Lung (tissue), 12 donors: ENCODE results near the gene PON2. TPM values are rescaled to one million over a fixed set of nuclear protein-coding genes. Genes with fewer than 3 reads are reported as not detected.

Source experiments
- ATAC-seq: fragments of 200-7000 bp; cut with Tn5 transposase; one replicate; pipeline ENCODE4 v1.9.1; 2020; ENCODE audit warnings: moderate number of reproducible peaks; ENCODE audit not compliant: insufficient read depth, low FRiP score
- DNase-seq, 3 donors: peaks; one replicate each; pipeline ENCODE4 v3.0.0-alpha.2; 2013 to 2017
- H3K27ac ChIP-seq, 2 donors: one replicate each; pipeline ENCODE4 v1.5.1; 2013; ENCODE audit warnings: mild to moderate bottlenecking in 2 of 2, moderate library complexity in 2 of 2, control low read depth in 1 of 2, inconsistent platforms in 1 of 2, low read depth in 1 of 2, low read length in 1 of 2
- H3K27me3 ChIP-seq, 3 donors: one replicate each; pipeline ENCODE4 v1.5.1; 2013; ENCODE audit warnings: low read length in 2 of 3; ENCODE audit not compliant: control insufficient read depth in 3 of 3, insufficient read depth in 3 of 3
- H3K36me3 ChIP-seq, 4 donors: one replicate each; pipeline ENCODE4 v1.5.1; 2013; ENCODE audit warnings: low read length in 4 of 4, mild to moderate bottlenecking in 1 of 4, moderate library complexity in 1 of 4; ENCODE audit not compliant: control insufficient read depth in 4 of 4, insufficient read depth in 4 of 4
- H3K4me1 ChIP-seq, 5 donors: one replicate each; pipeline ENCODE4 v1.5.1; 2013; ENCODE audit warnings: low read length in 5 of 5, mild to moderate bottlenecking in 2 of 5, moderate library complexity in 1 of 5; ENCODE audit not compliant: control insufficient read depth in 5 of 5, insufficient read depth in 5 of 5
- H3K4me3 ChIP-seq: one replicate; pipeline ENCODE4 v1.5.1; 2013; ENCODE audit warnings: mild to moderate bottlenecking, control low read depth, moderate library complexity
- H3K9ac ChIP-seq, 2 donors: one replicate each; pipeline ENCODE4 v1.5.1; 2013; ENCODE audit warnings: low read length in 2 of 2, control low read depth in 1 of 2; ENCODE audit not compliant: insufficient read depth in 1 of 2
- H3K9me3 ChIP-seq, 4 donors: one replicate each; pipeline ENCODE4 v1.5.1; 2013; ENCODE audit warnings: low read length in 3 of 4, mild to moderate bottlenecking in 1 of 4, moderate library complexity in 1 of 4; ENCODE audit not compliant: control insufficient read depth in 4 of 4, insufficient read depth in 3 of 4
- CTCF ChIP-seq: IDR thresholded peaks from 2 replicates; pipeline ENCODE4 v1.5.1; 2012; ENCODE audit warnings: mild to moderate bottlenecking; ENCODE audit errors: control extremely low read depth, extremely low read depth
- WGBS, 2 donors: extraction: QIAGEN DNeasy Blood & Tissue Kit; methylation state at CpG; one replicate each; pipeline ENCODE4 v1.1.7; 2013; 5-methylcytosine and 5-hydroxymethylcytosine counted together
- polyA plus RNA-seq, 2 donors: library from polyadenylated mRNA; stranded (reverse); fragments of 200-250 nt; gene quantifications; one replicate each; pipeline ENCODE4 v1.2.1, GENCODE V29; 2013
- total RNA-seq, 2 donors: library from RNA; depleted of rRNA in 1 of 2; stranded (reverse); fragments of >200 nt in 1 of 2; gene quantifications; one replicate each; pipeline ENCODE4 v1.2.1, GENCODE V29; 2014 to 2021
- donor health status: control.
- donor health status: control.
- donor health status: Bipolar disorder and iron deficiency.
- donor health status: healthy.
- donor health status: DM: yes; HTN: yes; CAD: no.

The PON2 gene
- total and polyA plus RNA-seq, 4 donors: 90.4 to 392 (median 188) TPM

GRCh38 chr7:95412075-95412474, 22.8 kb downstream of the PON2 start:
- Histone ChIP-seq H3K27me3 (no peaks in the 10 kb centered on the region), H3K4me1 (no peaks in the 10 kb centered on the region), H3K4me3 (no peak overlapping the region), H3K9me3 (no peaks in the 10 kb centered on the region), H3K36me3 (peaks cover 15 to 33% (median 19%) of the 10 kb centered on the region in 4 donors), H3K27ac (no peak overlapping the region), H3K9ac (no peak overlapping the region)
- DNase-seq: no peak
- WGBS, 2 donors: 88 to 96% methylated on average over 4 of the region's 4 CpGs
- TF ChIP-seq CTCF: no peak
- ATAC-seq: no peak

GRCh38 chr7:95411666-95412065, 23.2 kb downstream of the PON2 start:
- no peaks in the 10 kb centered on the region for H3K27me3 ChIP-seq
- no peaks in the 10 kb centered on the region for H3K4me1 ChIP-seq
- ATAC-seq: no peak
- no peak overlapping the region for H3K27ac ChIP-seq
- peaks cover 15 to 33% (median 19%) of the 10 kb centered on the region in 4 donors for H3K36me3 ChIP-seq
- TF ChIP-seq CTCF: no peak
- H3K9ac ChIP-seq: no peak overlapping the region
- WGBS, 2 donors: 81 to 82% methylated on average over 4 of the region's 4 CpGs
- H3K4me3 ChIP-seq: no peak overlapping the region
- H3K9me3 ChIP-seq: no peaks in the 10 kb centered on the region
- no peak for DNase-seq

- H3K9me3 ChIP-seq: no peaks in the 10 kb centered on the region
- H3K9ac ChIP-seq: no peak overlapping the region
- no peaks in the 10 kb centered on the region for H3K27me3 ChIP-seq
- peaks cover 15 to 33% (median 19%) of the 10 kb centered on the region in 4 donors for H3K36me3 ChIP-seq
- no peak for ATAC-seq
- H3K4me3 ChIP-seq: no peak overlapping the region
- TF ChIP-seq CTCF: no peak
- no peak for DNase-seq
- 95 to 97% methylated on average over 3 of the region's 3 CpGs for WGBS, 2 donors
- H3K4me1 ChIP-seq: no peaks in the 10 kb centered on the region
- H3K27ac ChIP-seq: no peak overlapping the region
Measured at GRCh38 chr7:95411036-95411435, 23.8 kb downstream of the PON2 start.

GRCh38 chr7:95407751-95408150, 27.1 kb downstream of the PON2 start:
- DNase-seq: no peak
- WGBS, 2 donors: 64 to 84% methylated on average over 2 of the region's 2 CpGs
- TF ChIP-seq CTCF: no peak

More at GRCh38 chr7:95407751-95408150, 27.1 kb downstream of the PON2 start:
- Histone ChIP-seq H3K27ac (no peak overlapping the region), H3K36me3 (peaks cover 14 to 31% (median 17%) of the 10 kb centered on the region in 4 donors), H3K4me1 (peaks cover 0 to 11% (median 2%) of the 10 kb centered on the region in 5 donors), H3K27me3 (no peaks in the 10 kb centered on the region), H3K9ac (no peak overlapping the region), H3K9me3 (no peaks in the 10 kb centered on the region), H3K4me3 (no peak overlapping the region)
- no peak for ATAC-seq
